Activated CD8-positive, alpha-beta memory T cell treated with anti-CD3 and anti-CD28 coated beads, Interleukin-2, amount 50 U/mL, for 24 hours (primary cell): Measurements from ENCODE around the gene CELSR1.
A peak's percentile ranks its signal among the peaks of the same experiment; 100 is the strongest.

Experiments used
- DNase-seq: peaks from one replicate; pipeline ENCODE4 v3.0.0-alpha.2; 2020; ENCODE audit errors: extremely low read depth

The CELSR1 gene

DNA sequence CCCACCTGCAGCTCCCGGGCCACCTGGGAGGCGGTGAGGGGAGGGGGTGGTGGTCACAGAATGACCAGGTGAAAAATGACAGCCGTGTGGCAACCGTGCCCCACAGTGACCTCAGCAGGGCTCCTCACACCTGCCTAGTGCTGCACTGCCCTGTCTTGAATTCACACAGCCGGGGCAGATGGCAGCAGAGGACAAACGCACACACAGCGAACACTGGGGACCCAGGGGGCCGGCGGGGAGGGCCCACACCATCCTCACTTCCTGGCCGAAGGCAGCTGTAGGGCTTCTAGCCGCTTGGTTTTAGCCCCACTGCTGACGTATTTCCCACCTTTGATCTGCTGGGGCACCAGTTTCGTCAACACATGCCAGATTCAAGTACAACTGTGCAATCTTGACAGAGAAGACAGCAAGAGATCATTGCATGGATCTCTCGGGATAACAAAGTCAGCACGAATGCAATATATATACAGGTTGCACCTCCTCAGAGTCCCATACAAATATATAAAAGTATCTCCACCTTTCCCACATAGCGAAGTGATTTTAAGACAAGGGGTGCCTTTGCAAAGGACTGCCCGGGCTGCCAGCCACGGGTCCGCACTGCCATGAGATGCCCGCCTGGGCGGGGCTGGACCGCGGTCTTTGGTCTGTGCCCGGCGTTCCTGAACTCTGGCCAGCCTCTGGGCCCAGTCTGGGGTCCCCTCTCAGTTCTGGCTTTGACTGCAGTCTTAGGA is 175.1 kb downstream of the CELSR1 start:
- DNase-seq = no peak

DNA sequence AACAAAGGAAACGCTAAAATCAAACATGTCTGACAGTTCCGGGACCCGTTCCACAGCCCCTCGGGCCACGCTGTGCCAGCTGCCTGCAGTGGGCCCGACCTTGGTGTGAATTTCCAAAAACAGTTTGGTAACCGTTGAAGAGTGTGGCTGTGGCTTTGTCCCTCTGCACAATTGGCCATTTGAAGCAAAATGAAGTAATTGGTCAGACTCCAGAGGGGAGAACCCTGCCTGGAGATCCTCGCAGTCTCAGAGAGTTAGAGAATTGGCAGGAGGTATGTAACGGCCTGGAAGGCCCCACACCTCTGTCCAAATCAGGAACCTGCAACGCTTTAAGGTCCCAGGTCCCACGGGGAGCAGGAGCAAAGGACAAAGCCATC is 175.6 kb downstream of the CELSR1 start:
- DNase-seq = no peak

DNA sequence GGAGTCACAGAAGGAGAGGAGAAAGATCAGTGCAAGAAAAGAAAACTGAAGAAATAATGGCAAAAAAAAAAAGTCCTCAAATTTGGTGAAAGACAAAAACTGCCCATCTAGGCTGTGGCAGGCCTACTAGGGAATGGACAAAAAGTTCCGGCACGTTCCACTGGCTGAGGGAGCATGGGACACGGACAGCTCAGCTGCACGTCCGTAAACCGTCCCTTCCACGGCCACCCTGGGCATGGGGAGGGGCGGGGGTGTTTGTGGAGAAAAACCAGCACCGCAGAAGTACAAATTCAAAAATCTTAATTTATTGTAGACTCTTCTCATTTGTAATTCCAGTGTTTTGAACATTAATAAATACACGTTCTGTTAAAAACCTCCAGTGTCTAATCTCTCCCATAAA is 176.5 kb downstream of the CELSR1 start:
- DNase-seq = no peak

DNA sequence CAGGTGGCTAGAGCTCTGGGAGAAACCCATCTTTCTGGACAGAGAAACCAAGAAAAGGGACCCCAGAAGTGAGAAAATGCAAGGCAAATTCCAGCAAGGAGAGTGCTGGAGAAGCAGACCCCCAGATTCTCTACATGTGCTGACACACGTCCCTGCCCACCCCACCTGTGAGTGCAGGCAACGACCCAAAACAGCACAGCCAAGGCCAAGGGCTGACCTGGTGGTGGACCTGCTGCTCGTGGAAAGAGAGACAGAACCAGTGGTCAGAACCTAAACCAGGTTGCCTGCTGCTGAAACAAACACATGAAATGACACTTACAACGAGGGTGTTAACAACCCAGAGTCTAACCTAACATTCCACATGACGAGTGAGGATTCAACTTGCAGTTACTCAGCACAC is 177.3 kb downstream of the CELSR1 start:
- DNase-seq = no peak

DNA sequence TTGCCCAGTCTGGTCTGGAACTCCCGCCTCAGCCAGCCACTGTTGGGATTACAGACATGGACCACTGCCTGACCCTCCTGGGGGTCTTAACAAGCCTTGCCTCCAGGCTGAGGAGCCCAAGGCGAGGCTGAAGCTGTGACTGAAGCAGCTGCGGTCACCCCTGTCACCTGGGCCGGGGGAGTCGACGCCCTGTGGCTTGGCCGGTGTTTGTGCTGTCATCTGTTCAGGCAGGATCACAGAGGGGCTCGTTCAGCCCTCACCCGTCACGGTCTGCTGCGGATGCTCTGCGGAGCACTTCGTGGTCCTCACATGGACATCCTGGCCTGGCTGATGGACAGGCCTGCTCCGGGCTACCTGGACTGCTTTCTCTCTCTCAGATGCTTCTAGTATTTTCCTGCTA is 178.1 kb downstream of the CELSR1 start:
- no peak for DNase-seq

DNA sequence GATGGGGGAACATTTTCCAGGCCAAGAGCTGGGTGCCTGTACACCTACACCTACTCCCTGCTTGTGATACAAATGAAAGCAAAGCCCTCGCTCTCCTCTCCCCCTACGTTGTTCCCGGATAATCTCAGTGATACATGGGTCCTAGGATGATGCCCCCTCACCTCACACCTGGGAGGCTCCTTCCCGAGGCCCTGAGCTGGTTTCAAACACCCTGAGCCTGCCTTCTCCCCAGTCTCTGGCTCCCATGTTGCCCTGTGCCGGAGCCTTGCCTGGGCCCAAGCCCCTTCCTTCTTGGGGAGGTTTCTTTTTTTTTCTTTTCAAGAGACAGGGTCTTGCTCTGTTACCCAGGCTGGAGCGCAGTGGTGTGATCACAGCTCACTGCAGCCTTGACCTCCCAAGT is 178.7 kb downstream of the CELSR1 start:
- no peak for DNase-seq

DNA sequence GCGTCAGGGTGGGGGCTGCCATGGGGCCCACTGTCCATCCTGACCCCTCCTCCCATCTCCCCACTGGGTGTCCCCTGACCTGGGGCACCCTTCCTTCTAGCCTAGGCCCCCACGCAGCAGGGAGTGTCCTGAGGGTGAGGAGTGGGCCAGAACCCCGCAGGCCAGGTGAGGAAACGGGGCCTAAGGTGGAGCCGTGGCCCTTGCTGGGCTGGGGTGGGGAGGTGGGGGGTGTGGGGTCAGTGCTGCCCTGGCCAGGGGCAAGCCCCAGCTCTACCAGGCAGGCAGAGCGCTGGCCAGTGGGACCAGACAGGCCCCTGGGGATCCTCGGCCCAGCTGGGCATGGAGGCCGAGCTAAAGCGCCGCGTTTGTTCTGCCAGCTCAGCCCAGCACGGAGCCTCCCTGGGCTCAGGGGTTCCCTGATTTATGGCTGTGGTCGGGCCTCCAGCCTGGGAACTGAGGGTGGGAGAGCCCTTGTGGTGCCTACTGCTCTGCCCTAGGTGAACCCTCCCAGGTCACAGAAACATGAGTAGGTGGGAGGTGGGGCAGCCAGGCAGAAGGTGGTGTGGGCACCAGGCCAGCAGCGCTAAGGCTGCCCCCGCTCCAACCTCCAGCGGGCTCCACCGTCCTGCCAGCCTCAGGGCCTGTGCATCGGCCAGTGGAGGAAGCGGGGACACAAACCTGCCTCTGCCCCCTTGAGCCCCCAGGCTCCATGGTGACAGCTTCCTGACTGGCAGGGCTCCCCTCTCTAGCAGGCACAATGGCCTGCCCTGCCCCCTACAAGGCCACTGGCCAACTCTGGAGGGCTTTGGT is 179.5 kb downstream of the CELSR1 start:
- DNase-seq = no peak

DNA sequence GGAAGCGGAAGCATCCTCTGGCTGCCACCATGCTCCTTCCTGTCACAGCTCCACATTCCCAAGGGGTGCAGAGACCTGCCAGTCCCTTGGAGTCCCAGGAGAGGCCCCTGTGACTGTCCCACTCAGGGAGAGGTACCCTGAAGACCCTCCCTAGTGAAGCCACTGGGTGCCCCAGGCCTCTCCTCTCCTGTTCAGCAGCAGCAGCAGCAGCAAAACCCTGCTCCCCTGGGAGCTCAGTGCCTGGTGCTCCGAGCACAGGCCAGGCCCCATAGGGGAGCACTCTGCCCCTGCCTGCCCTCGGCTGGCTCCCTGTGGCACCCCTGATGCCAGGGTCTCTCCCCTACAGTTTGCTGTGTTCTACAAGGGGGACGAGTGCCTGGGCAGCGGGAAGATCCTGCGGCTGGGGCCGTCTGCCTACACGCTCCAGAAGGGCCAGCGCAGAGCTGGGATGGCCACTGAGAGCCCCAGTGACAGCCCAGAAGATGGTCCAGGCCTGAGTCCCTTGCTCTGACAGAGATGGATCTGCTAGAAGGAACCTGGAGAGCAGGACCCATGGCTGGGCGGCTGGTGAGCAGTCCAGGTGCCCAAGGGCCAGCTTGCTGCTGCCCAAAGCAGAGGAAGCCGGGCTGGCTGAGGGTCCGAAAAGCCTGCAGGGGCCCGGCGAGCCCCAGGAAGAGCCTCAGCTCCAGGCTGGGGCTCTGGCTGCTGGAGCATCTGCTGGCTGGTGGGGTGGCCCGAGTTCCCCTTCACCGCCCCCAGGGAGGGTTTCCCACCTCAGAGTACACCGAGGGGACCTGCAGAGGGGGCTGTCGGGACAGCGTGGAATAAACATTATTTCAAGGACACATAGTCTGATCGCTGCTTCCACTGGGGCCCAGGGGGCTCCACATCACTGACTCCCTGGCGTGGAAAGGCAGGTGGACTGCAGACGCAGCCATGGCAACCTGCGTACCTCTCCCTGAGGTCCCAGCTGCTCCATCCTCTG is 180.6 kb downstream of the CELSR1 start:
- DNase-seq = no peak

DNA sequence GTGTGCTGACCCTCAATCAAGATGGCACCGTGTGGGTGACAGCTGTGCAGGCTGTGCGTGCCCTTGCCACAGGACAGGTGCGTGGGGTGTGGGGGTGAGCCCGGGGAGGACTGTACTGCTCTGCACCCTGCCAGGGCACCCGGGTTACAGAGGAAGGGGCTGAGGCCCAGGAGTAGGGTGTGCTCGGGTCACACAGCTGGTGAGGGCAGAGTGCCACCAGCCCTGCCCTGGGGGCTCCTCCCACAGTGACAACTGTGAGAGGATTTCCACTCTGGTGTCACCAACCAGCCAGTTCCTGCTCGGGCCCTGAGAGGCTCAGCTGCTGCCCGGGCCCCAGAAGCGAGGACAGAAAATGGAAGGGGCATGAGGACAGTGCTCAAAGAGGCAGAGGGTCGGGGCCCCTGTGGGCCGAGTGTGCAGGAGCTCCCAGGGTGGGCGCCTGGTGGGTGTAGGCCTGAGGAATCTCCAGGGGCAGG is 181.4 kb downstream of the CELSR1 start:
- no peak for DNase-seq

DNA sequence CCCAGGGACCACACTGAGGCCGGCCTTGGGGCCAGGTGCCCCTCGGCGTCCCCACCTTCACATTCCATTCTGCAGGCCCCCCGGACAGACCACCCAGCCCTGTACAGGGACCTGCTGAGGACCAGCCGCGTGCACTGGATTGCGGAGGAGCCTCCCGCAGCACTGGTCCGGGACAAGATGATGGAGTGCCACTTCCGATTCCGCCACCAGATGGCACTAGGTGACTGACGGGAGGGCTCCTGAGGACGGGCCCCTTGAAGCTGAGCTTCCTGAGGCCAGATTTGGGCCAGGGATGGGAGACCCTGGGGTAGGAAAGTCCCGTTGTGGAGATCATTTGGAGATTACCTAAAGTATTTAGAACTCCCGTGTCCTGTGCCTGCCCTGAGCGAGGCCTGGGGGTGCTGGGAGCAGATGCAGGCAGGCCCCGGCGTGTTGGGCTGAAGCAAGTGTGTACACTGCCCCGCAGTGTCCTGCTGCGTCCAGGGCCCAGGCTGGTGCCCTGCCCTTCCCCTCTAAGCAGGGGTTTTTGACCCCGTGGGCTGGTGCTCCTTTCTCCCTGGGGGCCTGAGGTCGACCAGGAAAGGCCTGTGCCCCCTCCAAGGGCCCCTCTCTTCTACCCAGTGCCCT is 181.9 kb downstream of the CELSR1 start:
- peak; percentile 32 for DNase-seq

DNA sequence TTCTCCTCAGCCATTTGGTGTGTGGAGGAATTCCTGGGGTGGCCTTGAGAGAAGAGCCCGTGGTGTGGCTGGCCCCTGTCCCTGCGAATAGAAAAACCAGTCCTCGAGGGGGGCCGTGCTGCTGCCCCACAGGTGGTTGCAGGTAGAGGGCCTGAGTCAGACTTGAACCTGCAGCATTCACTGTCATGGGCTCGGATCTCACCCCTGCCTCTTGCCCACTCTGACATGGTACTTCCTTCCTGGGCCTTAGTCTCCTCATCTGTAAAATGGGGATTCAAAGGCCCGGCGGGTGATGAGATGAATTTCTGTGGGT is 182.5 kb downstream of the CELSR1 start:
- DNase-seq = no peak

DNA sequence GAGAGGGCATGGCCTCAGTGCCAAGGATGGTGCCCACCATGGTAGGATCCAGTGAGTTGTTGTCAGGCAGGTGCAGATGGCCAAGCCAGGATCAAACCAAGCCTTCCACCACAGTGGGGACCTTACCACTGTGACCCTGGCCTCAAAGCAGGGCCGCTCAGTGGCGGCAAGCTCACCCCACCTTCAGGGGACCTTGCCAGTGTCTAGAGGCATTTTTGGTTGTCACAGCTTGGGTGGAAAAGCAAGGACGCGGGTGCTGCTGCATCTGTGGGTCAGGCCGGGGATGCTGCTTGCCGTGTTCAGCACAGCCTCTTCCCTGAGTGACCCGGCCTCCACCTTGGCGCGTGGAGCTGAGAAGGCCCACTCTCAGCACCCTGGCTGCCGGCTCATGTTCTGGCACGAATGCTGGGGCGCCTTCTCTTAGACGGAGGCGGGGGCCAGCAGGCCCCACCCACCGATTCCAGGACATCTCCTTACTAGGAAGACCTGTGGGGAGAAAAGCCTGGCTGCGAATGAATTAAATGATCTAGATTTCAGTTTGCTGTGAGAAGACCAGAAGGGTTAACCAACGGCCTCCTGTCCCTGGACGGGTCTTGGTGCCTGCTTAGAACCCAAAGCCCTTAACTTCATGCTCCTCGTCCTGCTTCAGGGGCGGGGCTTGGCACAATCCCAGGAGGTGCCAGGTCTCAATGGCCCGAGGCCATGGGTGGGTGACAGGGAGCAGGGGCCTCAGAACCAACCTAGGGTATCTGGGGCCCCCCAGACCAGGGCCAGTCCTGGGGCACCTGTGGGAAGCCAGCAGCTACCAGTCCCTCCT is 183.0 kb downstream of the CELSR1 start:
- DNase-seq = no peak

DNA sequence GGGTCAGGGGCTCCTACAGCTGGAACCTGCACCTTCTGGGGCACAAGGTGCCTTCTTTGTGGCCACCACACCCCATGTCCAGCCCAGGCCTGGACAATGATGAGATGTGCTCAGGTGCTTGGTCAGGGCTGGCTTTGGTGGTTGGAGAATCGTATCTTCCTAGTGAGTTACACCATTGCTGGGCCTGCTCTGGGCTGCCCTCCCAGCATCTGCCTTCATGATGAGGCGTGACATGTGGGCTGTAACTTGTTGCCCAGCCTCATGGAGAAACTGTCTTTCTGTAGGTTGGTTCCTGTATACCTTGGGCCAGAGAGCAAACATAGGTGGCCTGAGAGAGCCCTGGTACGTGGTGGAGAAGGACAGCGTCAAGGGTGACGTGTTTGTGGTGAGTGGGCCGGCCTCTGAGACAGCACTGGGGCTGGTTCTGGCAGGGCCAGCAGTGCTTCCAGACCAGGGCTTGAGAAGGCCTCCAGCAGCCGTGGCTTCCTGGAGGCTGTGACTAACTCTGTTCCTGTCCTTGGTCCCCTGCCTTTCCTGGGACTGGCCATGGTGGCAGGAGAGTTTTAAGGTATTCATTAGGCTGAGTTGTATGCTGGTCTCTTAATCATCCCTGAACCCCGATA is 183.8 kb downstream of the CELSR1 start:
- no peak for DNase-seq

DNA sequence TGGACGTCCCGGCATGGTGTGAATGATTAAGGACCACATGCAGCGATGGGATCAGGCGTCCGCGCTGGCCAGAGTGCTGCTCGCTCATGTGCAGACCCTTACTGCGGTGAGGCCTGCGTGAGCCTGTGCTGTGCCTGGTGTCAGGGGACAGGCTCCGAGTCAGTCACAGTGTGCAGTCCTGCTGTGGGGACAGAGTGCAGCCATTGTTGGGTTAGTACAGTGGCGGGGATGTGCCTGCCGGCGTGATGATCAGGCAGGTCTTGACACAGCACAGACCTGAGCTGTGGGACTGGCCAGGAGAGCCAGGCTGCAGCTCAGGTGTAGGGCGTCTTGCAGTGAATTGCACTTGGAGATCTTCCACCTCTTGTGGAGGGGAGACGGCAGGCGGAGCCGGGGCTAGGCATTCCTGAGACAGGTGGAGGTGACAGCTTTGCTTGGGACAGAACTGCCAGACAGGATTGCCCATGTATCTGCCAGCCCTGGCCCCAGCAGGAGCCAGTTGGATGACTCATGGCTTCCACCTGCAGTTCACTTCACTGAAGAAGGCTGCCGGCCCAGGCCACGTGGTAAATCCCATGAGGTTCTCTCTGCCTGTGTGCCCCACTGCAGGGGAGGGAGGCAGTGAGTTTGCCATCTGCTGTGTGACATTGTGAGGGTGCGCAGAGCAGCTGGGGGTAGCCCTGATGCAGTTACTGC is 184.6 kb downstream of the CELSR1 start:
- DNase-seq = no peak

DNA sequence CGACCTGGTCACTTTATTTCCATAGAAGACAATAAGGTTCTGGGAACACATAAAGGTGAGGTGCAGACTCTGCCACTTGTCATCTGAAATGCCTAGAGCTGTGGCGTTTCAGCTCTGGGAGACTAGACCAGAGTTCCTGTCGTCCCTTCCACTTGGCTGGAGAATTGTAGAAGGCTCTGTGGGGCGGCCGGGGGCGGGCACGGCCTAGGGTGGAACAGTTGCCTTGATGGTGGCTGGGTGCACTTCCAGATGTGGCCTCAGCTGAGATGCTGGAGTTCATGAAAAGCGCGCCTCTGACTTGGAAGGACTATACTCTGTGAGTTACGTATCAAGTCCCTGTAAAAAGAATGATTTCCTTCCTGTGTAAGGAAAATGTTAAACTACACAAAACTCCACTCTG is 185.1 kb downstream of the CELSR1 start:
- no peak for DNase-seq

DNA sequence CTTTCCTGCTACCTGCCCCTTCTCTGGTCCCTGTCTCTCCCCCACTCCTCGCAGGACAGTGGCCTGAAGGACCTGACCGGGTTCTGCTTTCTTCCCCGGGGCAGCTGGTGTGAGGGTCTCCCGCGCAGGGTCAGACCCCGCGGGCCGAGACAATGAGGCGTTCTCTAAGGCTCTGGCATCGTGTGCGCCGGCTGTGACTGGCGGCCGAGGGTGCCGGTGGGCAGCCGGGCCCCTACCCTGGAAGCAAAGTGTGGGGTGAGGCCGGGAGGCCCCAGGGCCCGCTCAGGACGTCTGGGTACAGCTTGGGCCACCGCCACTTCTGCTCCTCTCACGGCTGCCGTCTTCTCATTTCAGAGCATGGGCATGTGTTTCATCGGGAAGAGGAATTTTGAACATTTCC is 185.7 kb downstream of the CELSR1 start:
- DNase-seq = no peak

DNA sequence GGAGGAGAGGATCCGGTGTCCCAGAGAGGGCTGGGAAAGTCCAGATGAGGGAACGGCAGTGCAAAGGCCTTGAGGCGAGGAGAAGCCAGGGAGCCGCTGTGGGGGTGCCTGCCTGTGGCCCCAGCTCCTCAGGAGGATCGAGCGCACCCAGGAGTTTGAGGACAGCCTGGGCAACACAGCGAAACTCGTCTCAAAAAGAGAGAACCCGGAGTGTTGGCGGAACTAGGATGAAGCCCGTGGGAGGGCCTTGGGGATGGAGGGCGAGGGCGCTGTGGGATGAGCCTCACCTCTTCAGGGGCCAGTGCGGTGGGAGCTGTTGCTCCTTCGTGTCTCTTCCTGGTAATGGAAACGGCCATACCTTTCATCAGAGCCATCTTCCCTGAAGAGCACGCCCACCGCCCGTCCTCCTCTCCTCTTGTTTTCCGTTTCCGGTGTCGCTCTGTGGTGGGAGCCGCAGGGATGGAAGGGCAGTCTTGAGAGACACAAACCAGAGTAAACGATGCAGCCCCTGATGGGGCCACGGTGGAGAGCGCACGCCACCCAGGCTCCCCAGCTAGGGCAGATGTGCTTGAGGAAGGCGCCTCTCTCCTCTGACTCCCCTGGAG is 186.2 kb downstream of the CELSR1 start:
- no peak for DNase-seq

DNA sequence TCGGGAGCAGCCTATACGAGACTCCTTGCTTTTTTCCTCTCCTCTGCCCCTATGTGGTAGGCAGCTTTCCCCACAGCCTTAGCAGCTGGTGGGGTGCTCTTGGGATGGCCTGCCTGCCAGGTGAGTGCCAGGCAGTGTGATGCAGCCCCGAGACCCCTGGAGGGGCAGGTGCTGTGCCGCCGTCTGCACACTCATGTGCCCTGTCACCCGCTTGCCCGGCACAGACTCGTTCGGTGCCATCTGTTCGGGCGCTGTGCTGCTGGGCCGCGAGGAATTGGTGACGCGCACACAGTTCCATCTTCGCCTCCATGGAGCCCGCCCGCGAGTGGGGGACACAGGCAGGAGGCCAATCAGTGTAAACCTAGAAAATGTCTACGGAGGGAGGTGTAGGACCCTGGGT is 186.8 kb downstream of the CELSR1 start:
- no peak for DNase-seq

DNA sequence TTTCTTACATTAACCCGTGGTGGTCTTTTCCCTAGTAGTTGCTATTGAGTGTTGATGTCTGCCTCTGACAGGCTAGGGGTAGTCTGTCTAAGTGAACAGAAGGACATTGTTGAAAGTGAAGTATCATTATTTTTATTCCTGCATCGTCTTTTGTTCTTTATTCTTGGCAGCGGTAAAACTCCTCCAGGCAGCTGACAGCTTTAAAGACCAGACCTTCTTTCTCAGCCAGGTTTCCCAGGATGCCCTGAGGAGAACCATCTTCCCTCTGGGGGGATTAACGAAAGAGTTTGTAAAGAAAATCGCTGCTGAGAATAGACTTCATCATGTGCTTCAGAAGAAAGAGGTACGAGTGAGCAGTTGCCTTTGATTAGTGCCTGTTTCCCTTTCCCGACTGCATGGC is 187.3 kb downstream of the CELSR1 start:
- DNase-seq = no peak
